ENCODE data around the gene APMAP.

Gene APMAP

GRCh38 chr20:24954151-24954550 lies 38.4 kb downstream of the APMAP start:
- no peak overlapping the region for H3K4me3 ChIP-seq (ENCODE audit: low read length)
- no peak overlapping the region for H2AFZ ChIP-seq (ENCODE audit: low read depth, low read length)
- peak overlapping the region; percentile 18 for H3K4me2 ChIP-seq (ENCODE audit: low read length)
- H4K20me1 ChIP-seq (ENCODE audit: insufficient read depth, low read length), result no peaks in the 10 kb centered on the region
- no peak overlapping the region for H3K27ac ChIP-seq (ENCODE audit: low read length)
- H3K79me2 ChIP-seq (ENCODE audit: low read length), result no peaks in the 10 kb centered on the region
- peaks cover 3% of the 10 kb centered on the region for H3K36me3 ChIP-seq (replicated peaks; ENCODE audit: low read depth, low read length)
- no peak for TF ChIP-seq CTCF (IDR thresholded peaks at IDR 0.05; ENCODE audit: low read depth, low read length)
- TF ChIP-seq EZH2phosphoT487 (IDR thresholded peaks at IDR 0.05; ENCODE audit: low read depth), result no peak
- H3K9ac ChIP-seq (ENCODE audit: low read length), result no peak overlapping the region
- H3K27me3 ChIP-seq (ENCODE audit: low read depth, low read length), result no peaks in the 10 kb centered on the region
- H3K4me1 ChIP-seq (ENCODE audit: low read length), result peaks cover 16% of the 10 kb centered on the region
- no peaks in the 10 kb centered on the region for H3K9me3 ChIP-seq (ENCODE audit: insufficient read depth, low read length)

GRCh38 chr20:24953621-24954133 lies 38.9 kb downstream of the APMAP start:
- H3K79me2 ChIP-seq (ENCODE audit: low read length), result no peaks in the 10 kb centered on the region
- H3K9me3 ChIP-seq (ENCODE audit: insufficient read depth, low read length), result no peaks in the 10 kb centered on the region
- H3K4me2 ChIP-seq (ENCODE audit: low read length), result no peak overlapping the region
- H3K27ac ChIP-seq (ENCODE audit: low read length), result no peak overlapping the region
- no peak overlapping the region for H3K4me3 ChIP-seq (ENCODE audit: low read length)
- no peak overlapping the region for H2AFZ ChIP-seq (ENCODE audit: low read depth, low read length)
- H4K20me1 ChIP-seq (ENCODE audit: insufficient read depth, low read length), result no peaks in the 10 kb centered on the region
- H3K9ac ChIP-seq (ENCODE audit: low read length), result no peak overlapping the region
- H3K36me3 ChIP-seq (replicated peaks; ENCODE audit: low read depth, low read length), result peaks cover 3% of the 10 kb centered on the region
- no peaks in the 10 kb centered on the region for H3K27me3 ChIP-seq (ENCODE audit: low read depth, low read length)
- no peak for TF ChIP-seq CTCF (IDR thresholded peaks at IDR 0.05; ENCODE audit: low read depth, low read length)
- TF ChIP-seq EZH2phosphoT487 (IDR thresholded peaks at IDR 0.05; ENCODE audit: low read depth), result no peak
- peaks cover 16% of the 10 kb centered on the region for H3K4me1 ChIP-seq (ENCODE audit: low read length)

GRCh38 chr20:24953209-24953575 lies 39.4 kb downstream of the APMAP start:
- H3K4me1 ChIP-seq (ENCODE audit: low read length), result peaks cover 16% of the 10 kb centered on the region
- no peak overlapping the region for H3K27ac ChIP-seq (ENCODE audit: low read length)
- H3K9me3 ChIP-seq (ENCODE audit: insufficient read depth, low read length), result no peaks in the 10 kb centered on the region
- H3K4me2 ChIP-seq (ENCODE audit: low read length), result no peak overlapping the region
- H3K9ac ChIP-seq (ENCODE audit: low read length), result no peak overlapping the region
- no peaks in the 10 kb centered on the region for H3K79me2 ChIP-seq (ENCODE audit: low read length)
- TF ChIP-seq EZH2phosphoT487 (IDR thresholded peaks at IDR 0.05; ENCODE audit: low read depth), result no peak
- no peak for TF ChIP-seq CTCF (IDR thresholded peaks at IDR 0.05; ENCODE audit: low read depth, low read length)
- H3K27me3 ChIP-seq (ENCODE audit: low read depth, low read length), result no peaks in the 10 kb centered on the region
- no peak overlapping the region for H3K4me3 ChIP-seq (ENCODE audit: low read length)
- peaks cover 3% of the 10 kb centered on the region for H3K36me3 ChIP-seq (replicated peaks; ENCODE audit: low read depth, low read length)
- H4K20me1 ChIP-seq (ENCODE audit: insufficient read depth, low read length), result no peaks in the 10 kb centered on the region
- H2AFZ ChIP-seq (ENCODE audit: low read depth, low read length), result no peak overlapping the region

- peaks cover 16% of the 10 kb centered on the region for H3K4me1 ChIP-seq (ENCODE audit: low read length)
- H3K9ac ChIP-seq (ENCODE audit: low read length), result no peak overlapping the region
- no peak for TF ChIP-seq EZH2phosphoT487 (IDR thresholded peaks at IDR 0.05; ENCODE audit: low read depth)
- no peak for TF ChIP-seq CTCF (IDR thresholded peaks at IDR 0.05; ENCODE audit: low read depth, low read length)
- no peaks in the 10 kb centered on the region for H3K9me3 ChIP-seq (ENCODE audit: insufficient read depth, low read length)
- no peak overlapping the region for H3K4me2 ChIP-seq (ENCODE audit: low read length)
- H3K36me3 ChIP-seq (replicated peaks; ENCODE audit: low read depth, low read length), result peaks cover 3% of the 10 kb centered on the region
- H3K27me3 ChIP-seq (ENCODE audit: low read depth, low read length), result 0 out of 2 replicates have a peak, but pooled peaks cover 3% of the 10 kb centered on the region
- H3K79me2 ChIP-seq (ENCODE audit: low read length), result no peaks in the 10 kb centered on the region
- no peak overlapping the region for H3K27ac ChIP-seq (ENCODE audit: low read length)
- no peak overlapping the region for H2AFZ ChIP-seq (ENCODE audit: low read depth, low read length)
- H4K20me1 ChIP-seq (ENCODE audit: insufficient read depth, low read length), result no peaks in the 10 kb centered on the region
- no peak overlapping the region for H3K4me3 ChIP-seq (ENCODE audit: low read length)
Observed at GRCh38 chr20:24952376-24953208, 40.0 kb downstream of the APMAP start.

Data from OCI-LY3 (cell line).